Peyer's patch (tissue), 4 donors: Measurements from ENCODE around the gene NDUFS8.

Source experiments
- POLR2A ChIP-seq, 2 donors: fragments of 450-650 bp; IDR thresholded peaks; one replicate each; pipeline ENCODE4 v1.5.1; 2017; ENCODE audit warnings: antibody characterized with exemption in 2 of 2, mild to moderate bottlenecking in 2 of 2, moderate library complexity in 2 of 2
- TF ChIP-seq, protein P1 (sequence below), 6 experiments: fragments of 450-650 bp in 4 of 6; fragments of 200-600 bp in 2 of 6; sonication (generic) in 1 of 6; IDR thresholded peaks; one replicate each; pipeline ENCODE4 v1.5.1; 2017 to 2019; ENCODE audit warnings: antibody characterized with exemption in 6 of 6, mild to moderate bottlenecking in 3 of 6, moderate library complexity in 1 of 6

- TF ChIP-seq, protein P1, sequence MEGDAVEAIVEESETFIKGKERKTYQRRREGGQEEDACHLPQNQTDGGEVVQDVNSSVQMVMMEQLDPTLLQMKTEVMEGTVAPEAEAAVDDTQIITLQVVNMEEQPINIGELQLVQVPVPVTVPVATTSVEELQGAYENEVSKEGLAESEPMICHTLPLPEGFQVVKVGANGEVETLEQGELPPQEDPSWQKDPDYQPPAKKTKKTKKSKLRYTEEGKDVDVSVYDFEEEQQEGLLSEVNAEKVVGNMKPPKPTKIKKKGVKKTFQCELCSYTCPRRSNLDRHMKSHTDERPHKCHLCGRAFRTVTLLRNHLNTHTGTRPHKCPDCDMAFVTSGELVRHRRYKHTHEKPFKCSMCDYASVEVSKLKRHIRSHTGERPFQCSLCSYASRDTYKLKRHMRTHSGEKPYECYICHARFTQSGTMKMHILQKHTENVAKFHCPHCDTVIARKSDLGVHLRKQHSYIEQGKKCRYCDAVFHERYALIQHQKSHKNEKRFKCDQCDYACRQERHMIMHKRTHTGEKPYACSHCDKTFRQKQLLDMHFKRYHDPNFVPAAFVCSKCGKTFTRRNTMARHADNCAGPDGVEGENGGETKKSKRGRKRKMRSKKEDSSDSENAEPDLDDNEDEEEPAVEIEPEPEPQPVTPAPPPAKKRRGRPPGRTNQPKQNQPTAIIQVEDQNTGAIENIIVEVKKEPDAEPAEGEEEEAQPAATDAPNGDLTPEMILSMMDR (IDR thresholded peaks at IDR 0.05), result no peak
- no peak for TF ChIP-seq POLR2A (IDR thresholded peaks at IDR 0.05)
Measured at GRCh38 chr11:68071281-68072048, 41.0 kb downstream of the NDUFS8 start.
